HG03103 (cell line): ENCODE results near the gene RHOV.

Source experiments
- ATAC-seq: cut with Tn5 transposase; IDR thresholded peaks from one replicate; pipeline ENCODE4 v1.9.1; 2021; ENCODE audit warnings: low read depth; ENCODE audit not compliant: unreplicated experiment

The RHOV gene

GRCh38 chr15:40823572-40824343 lies 50.3 kb downstream of the RHOV start:
- no peak for ATAC-seq
